ENCODE results near the gene FYB1.
A peak's percentile ranks its signal among the peaks of the same experiment; 100 is the strongest.
"Not testable (repeated sequence)": the region's sequence is repeated elsewhere in the genome, so short reads cannot be mapped to it uniquely, and the experiment has no call there.

Gene FYB1

DNA sequence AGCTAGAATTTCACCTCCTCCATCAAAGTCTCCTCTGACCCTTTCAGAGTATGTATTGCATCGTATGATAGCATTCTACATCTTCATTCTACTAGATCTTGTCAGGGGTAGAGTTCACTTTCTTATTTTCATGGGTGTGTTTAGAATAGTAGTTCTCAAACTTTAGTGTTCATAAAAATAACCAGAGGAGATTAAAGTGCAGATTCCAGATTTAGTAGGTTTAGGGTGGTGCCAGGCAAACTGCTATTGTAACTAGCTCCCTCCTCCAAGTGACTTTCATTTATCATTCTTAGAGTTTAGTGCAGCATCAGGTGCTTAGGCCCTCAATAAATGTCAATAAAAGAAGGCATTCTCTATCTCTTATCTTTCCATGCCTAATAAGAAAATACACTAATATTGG lies 7.2 kb upstream of the FYB1 start:
- DNase-seq: no peak

DNA sequence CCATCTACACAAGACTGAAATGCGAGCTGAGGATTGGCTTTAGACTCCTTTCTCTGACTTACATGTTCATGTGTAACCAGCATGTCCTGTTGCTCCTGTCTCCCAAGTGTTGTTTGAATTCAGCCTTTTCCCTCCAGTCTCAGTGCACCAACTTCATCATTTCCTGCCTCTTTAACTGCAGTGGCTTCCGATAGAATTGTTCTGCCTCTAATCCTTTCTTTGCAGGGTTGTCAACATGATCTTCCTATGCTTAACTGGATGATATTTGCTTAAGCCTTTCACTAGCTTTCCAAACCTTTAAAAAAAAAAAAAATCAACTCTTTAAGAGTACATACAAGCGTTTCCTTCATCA lies 6.7 kb upstream of the FYB1 start:
- no peak for DNase-seq

DNA sequence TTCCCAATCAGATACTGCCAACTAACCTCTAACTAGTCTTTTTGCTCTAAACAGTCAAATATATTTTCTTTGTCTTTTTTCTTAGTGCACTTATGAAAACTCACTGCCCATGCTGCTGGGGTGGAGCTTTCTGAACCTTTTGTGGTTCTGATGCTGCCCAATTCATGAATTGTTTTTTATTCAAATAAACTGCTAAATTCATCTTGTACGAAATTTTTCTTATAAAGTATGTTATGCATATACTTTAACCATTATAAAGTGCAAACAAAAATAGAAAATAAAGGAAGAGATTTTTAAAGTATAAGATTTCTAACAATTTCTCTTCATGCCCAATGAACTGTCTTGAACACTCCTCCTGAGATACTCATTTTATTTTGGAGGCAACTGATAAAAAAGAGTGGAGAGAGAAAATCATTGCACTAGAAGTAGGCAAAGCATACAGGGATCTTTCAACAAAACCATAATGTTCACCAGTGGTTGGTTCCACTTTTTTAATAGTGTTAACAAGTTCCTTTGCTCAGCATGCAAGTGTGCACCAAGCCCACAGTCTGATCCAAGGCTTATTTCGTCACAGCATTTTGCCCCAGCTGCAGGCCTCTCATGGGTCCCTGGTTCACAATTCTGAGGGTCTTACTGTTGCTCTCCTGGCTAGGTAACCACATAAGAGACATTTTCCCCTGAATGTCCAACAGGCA lies 6.2 kb upstream of the FYB1 start:
- no peak for DNase-seq

DNA sequence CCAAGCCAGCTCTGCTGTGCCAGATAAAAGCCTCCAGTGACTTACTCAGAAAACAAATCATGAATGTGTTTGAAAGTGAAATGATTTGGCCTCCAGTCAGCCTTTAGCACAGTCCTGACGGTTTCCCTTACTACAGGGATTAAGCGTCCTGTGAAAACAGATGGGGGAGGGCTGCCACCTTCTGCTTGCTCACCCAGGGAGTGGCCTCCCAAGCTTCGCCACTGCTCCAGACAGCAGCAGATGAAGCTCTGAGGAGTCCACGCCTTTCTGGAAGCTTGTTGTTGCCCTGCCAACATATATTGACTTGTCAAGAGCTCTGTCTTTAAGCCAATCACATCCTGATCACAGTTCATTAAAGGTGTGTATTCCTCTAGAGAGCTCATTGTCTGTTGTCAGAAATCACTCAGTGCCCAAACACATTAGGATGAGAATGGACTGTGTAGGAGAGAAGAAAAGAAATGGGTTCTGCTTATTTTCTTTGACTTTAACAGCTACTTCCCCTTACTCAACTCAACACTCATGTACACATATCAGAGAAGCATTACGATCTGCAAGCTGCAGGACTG lies 4.9 kb upstream of the FYB1 start:
- DNase-seq: no peak

DNA sequence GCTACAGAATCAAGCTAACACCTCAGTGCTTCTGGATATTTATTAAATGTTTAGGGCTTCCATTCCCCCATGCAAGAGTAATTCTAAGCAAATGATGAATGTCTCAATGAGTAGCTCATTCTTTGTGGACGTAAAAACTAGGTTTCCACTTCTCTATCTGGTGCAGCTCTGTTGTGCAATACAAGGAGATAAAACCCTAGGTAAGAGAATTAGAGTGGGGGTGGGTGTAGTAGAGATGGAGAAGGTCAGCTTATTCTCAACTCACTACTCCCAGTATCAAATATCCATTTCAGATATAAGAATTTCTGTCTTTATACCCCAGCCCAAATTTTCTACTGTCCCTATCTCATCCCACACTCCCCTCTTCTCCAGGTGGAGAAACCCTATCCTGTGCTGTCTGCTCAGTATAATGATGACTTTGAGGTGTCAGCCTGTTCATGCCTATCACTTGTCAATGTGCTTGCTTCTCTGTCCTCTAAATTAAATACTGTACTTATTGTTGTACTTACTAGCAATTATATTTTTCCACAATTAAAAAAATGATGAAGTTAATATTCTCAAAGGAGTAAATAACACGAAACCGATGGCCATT lies 4.3 kb upstream of the FYB1 start:
- DNase-seq: no peak

DNA sequence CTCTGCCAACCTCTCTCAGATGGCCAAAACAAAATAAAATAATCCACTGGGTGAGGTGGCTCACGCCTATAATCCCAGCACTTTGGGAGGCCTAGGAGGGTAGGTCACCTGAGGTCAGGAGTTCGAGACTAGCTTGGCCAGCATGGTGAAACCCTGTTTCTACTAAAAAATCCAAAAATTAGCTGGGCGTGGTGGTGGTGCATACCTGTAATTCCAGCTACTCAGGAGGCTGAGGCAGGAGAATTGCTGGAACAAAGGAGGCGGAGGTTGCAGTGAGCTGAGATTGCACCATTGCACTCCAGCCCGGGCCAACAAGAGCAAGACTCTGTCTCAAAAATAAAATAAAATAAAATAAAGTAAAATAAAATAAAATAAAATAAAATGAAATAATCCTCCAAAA lies 2.3 kb upstream of the FYB1 start:
- DNase-seq: not testable (repeated sequence)

DNA sequence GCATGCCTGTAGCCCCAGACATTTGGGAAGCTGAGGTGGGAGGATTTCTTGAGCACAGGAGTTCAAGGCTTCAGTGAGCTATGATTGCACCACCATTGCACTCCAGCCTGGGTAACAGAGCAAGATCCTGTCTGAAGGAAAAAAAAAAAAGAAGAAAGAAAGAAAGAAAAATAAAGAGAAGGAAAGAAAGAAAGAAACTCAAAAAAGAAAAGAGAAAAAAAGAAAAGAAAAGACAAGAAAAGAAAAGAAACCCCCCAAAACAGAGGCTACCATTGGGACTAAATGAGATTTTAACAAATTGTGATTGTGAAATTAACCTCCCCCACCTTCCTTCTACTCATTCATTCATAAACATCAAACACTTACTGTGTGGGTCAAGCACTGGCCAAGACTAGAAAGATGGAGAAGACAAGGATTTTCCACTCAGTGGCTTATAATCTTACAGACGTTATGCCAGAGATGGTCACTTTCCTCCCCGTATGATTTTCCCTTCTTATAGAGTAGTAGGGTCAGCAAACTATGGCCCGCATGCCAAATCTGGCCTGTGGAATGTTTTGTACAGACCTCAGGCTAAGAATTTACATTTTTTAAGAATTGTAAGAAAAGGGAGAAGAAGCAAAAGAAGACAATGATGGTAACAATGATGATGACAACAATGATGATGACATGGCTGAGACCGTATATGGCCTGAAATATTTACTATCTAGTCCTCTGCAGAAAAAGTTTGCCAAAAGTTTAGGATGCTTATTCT lies 1.1 kb upstream of the FYB1 start:
- no peak for DNase-seq

DNA sequence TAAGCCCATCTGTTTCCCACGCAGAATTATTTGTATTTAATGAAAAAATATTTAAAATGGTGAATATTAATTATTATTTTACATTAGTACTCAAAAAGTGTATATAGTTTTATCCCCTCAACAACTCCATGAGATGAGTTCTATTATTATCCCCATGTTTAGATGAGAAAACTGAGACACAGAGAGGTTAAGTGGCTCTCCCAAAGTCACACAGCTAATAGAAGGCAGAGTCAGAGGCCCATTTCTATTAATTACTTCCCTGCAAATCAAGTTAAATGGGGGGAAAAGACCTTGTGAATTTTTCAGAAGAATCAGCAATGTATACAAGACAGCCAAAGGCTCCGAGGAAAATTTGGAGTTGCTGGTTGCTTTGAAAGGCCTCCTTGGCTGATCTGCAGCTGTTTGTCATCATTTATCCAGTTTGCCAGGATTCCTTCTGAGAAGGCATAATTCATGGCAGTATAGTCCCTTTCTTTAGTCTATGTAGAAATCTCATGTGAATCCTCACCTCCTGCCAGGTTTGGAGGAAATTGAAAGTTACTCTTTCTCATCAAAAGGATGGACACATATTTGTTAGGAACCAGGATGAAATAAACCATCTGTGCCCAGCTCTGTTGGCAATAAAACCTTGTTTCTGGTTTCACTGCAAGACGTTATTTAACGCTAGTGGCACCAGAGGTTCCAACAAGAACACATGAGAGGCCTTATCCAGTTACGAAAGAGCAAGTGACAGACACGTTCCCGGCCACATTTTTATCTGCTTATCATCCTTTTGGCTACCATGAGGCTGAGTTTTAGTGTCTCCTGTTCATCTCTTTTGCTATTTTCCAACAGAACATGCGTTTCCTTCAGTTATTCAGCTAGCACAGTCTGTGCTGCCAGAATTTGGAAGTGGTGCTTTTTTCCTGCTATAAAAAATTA lies 621 bp downstream of the FYB1 start:
- no peak for DNase-seq

DNA sequence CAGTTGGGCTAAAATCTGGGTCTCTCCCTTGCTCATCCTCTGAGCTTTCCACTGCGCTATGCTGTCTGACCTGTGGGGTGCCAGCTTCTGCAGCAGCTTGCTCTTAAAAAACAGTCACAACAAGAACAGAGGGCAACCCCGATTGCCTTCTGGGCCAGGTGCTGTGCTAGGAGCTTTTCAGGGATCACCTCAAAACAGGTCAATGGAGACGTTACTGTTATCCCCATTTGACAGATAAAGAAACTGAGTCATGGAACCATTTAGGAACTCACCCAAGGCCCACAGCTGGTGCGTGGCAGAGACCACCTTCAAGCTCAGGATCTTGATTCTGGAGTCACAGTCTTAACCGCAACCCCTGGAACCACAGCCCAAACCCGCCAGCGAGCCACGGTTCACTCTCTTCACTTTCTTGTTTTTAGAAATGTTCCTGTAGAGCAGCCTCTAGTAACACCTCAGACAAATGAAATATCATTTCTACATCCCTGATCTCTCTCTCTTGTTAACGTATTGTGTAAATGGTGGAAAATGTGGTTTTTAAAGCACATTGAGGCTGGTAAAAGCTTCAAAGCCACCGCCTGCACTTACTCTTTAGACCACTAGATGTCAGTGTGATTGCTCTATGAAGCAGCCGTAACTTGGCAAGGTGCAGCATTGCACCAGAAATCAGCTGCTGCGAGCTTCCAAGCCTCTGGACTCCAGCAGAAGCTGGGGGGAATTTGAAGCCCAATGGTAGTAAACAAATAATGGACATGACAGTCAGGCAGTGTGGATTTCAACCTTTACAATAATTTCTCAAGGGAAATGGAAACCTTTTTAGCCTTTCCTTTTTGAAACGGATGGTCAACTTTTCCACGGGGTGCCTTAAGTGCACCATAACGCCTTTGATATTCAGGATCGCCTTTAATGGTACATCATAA lies 1.7 kb downstream of the FYB1 start:
- peak; percentile 72 for DNase-seq

DNA sequence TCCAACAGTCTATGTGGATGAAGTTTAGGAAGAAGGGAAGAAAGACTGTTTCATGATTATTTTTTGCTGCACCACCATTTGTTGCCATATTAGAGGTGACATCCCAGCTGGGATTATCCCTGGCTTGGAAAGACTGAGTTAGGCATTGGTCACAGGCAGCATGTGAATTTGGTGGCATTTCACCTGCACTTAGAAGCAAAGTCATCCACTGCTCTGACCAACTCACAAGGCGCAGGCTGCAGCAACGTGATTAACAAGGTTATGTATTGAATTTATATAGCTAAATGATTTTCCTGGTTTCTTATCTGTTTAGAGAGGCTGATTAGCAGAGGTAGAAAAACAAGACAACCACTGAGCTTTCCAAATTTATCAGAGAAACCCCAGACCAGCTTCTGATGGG lies 2.7 kb downstream of the FYB1 start:
- DNase-seq: no peak

DNA sequence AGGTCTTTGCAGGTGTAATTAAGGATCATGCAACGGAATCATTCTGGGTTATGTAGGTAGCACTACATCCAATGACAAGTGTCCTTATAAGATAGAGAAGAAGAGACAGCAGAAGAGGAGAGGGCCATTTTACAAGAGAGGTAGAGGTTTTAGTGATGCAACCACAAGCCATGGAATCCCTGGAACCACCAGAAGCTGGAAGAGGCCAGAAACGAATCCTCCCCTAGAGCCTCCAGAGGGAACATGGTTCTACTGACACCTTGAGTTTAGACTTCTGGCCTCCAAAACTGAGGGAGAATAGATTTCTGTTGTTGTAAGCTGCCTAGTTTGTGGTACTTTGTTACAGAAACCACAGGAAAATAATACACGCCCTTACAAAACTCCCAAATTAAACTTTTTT lies 3.5 kb downstream of the FYB1 start:
- DNase-seq: no peak

DNA sequence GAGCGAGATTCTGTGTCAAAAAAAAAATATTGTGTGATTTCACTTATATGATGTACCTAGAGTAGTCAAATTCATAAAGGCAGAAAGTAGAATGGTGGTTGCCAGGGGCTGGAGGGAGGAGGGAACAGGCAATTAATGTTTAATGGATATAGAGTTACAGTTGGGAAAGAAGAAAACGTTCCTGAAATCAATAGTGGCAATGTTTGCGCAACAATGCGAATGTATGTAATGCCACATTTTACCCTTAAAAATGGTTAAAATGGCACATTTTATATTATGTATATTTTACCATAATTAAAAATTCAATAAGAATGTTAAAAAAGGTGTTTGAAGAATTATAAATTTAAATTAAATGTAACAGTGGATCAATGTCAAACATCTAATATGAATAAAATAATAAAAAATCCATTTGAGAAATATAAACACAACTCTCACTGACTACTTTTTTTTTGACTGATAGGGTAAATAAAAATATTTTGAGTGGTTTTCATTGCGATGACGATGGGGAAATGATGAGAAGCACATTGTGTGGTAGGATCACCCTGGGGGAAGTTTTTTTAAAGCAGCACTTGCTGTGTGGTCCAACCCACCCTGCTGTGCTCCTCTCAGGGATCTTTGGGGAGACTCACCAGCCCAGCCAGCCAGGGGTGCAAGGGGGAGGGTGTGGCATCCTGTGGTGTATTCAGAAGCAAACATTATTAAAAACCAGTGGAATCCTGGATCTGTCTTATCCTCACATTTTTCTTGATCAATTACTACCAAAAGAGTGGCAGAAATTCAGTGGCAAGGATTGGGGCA lies 4.3 kb downstream of the FYB1 start:
- peak; percentile 57 for DNase-seq

DNA sequence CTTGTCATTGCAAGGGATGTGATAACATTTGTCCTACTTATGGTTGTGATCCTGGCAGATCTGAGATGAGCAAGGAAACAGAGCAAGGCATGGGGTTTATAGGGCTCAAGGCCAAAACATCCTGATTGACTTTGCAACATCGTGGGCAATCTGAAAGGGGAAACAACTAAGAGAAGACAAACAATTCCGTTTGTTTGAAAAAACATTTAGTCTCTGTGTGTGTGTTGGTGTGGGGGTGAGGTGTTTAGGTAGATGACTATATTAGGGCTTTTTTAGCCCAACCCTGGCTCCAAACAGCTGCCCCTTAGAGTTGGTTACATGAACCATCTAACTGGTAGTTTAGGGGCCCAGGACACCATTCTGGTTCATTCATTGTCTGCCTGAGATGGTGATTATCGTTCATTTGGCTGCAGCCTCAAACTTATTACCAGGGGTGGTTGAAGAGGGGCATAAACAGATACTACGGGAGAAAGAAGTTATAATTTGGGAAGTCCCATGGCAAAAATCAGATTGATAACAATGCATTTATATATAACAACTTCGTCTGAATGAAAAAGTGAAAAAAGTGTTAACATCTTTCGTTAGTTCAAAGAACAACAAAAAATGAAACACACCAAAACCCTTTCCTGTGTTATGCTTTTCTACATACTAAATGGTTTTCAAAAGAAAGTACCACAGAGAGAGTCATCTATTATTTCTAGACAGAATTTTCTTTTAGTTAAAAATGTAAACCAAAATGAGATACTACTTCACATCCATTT lies 5.7 kb downstream of the FYB1 start:
- DNase-seq: no peak

DNA sequence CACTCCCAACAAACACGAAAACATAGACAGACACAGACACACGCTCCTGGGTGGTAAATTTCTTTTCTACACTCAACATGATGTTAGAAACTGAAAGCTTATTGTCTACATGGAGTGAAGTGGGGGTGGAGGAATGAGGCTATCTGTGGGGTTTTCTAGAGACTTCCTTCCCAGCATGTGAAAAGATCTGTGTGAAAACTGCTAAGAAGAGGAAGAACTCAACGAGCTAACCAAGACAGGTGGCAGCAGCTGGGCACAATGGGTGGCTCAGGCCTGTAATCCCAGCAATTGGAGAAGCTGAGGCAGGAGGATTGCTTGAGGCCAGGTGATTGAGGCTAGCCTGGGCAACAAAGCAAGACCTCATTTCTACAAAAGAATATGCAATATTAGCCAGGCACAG lies 7.6 kb downstream of the FYB1 start:
- DNase-seq: no peak

DNA sequence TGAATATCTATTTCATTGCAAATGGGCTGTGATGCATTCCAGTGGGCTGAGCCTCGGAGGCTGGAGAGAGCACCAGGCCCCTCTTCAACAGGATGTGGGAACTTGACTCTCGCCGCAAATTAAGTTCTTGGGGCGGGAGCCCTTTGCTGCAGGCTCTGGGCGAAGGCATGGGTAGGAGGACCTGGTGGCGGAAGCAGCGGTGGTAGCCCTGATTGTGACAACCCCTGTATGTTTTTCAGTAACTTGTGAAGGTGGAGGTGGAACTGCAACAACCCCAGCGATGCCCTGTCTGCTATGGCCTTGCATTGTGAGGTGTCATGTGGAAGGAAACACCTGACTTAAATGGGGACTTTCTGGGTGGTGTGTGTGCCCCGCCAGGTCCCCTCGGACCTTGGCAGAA lies 9.4 kb downstream of the FYB1 start:
- DNase-seq: peak; percentile 74

DNA sequence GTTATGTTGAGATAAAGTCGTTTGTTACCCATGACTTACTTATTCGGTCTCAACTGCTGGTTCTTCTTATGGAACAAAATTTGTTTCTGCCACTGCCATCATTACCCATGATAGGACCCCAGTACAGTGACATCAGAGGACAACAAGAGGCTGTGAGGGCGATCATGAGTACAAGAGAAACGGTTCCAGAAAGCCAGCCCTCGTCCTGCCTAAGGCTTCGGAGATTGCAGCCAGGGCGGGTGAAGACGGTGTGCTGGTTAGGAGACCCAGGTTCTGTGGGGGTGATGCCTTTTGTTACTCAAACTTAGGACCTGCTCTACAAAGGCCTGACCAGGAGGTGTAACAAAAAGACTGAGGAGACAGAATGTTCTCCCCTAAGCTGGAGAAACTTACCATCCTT lies 10.9 kb downstream of the FYB1 start:
- DNase-seq: no peak

DNA sequence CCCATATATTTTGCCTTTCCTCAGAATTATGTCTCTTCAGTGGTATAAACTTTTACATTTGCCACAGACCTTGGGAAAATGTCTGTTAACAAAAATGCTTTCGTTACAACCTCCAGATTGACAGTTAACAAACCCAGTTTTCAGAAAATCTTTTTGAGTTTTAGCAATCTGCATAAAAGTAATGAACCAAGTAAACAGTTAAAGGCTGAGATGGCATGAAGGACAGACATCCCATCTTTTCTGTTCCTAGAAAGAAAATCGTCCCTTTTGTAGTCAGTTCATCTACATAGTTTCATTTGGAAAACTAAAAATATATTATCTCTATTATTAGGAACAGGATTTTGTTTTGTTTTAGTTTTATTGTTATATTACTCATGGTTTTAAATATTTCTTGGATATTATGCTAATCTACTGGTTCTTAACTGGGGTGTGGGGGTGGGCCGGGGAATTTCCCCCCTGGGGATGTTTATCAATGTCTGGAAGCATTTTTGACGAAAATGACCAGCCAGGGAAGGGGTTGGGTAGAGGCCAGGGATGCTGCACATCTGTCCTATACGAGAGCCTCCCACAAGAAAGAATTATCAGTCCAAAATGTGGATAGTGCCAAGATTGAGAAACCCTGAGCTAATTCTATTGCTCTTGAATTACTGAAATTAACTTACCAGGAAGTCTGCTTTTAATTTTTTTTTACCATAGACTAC lies 11.9 kb downstream of the FYB1 start:
- no peak for DNase-seq

DNA sequence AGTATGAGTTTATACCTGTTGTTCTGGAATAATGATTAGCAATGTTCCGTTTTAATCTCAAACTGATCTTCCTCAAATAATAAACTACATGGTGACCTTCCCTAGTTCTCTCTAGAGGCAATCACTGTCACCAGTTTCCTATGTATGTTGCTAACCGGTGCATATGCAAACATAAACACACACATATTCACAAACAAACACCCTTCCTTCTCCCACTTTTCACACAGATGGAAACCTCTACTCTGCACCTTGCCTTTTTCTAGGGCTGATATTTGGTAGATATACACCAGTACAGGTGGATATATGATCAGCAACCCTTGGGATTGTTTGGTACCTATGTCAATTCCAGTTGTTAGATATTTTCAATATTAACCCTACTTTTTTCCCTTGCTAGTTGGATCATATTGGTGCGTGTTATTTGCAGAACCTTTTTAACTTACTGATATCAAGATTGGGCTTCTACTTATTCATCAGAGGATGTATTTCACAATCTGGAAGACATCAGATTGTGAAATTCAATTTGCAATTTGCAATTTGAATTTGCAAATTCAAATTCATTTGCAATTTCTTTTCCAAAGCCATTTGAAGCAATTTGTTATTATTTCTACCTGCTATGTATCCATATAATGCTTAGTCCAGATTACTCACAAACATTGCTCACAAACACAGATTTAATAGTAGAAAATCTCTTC lies 12.6 kb downstream of the FYB1 start:
- DNase-seq: no peak

DNA sequence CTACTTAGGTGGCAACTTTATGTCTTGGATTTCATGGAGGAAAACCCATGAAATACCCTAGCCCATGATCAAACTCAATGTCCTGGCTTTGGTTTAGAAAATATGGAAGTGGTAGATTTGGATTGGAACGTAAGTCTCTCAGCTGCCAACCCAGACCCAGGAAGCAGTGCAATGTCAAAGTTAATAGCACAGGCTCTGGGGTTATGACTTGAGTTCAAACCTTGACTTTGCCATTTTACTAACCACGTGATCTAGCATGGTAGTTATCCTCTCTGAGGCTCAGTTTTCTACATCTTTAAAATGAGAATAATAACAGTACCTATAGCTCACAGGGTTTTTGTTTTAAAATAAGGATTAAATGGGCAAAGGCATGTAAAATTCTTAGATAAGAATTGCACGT lies 13.8 kb downstream of the FYB1 start:
- DNase-seq: no peak
